Keratinocyte (primary cell): ENCODE measurements around the gene PARL. TPM values are rescaled to one million over a fixed set of nuclear protein-coding genes. Genes with fewer than 3 reads are reported as not detected.
"Not testable (repeated sequence)": the region's sequence is repeated elsewhere in the genome, so short reads cannot be mapped to it uniquely, and the experiment has no call there.

ENCODE experiments used
- DNase-seq: peaks from one replicate; pipeline ENCODE4 v3.0.0-alpha.2; 2011; ENCODE audit warnings: low read depth, missing footprints, low spot score
- FAIRE-seq: peaks from 2 replicates; lab custom pipeline; 2011; peaks lifted over from hg19 to GRCh38; lab: Jason Lieb, UNC
- H2AFZ ChIP-seq: 2 replicates; pipeline ENCODE4 v1.6.0; 2012; ENCODE audit warnings: low read length, control low read depth, inconsistent platforms; ENCODE audit not compliant: control insufficient read depth
- H3K27ac ChIP-seq: 2 replicates; pipeline ENCODE4 v1.5.1; 2011; ENCODE audit warnings: low read length; ENCODE audit not compliant: control insufficient read depth, insufficient read depth
- H3K27me3 ChIP-seq: 3 replicates; pipeline ENCODE4 v1.6.0; 2011; ENCODE audit warnings: low read length; ENCODE audit not compliant: control insufficient read depth, insufficient read depth; ENCODE audit errors: extremely low read depth
- H3K36me3 ChIP-seq, 2 experiments: 2 replicates in 1 of 2; 3 replicates in 1 of 2; pipeline ENCODE4 v1.5.1; 2011; ENCODE audit warnings: low read length in 2 of 2, mild to moderate bottlenecking in 1 of 2; ENCODE audit not compliant: control insufficient read depth in 2 of 2, insufficient read depth in 2 of 2; ENCODE audit errors: extremely low read depth in 1 of 2
- H3K4me1 ChIP-seq: 3 replicates; pipeline ENCODE4 v1.5.1; 2011; ENCODE audit warnings: low read length; ENCODE audit not compliant: control insufficient read depth, insufficient read depth; ENCODE audit errors: extremely low read depth
- H3K4me2 ChIP-seq: 3 replicates; pipeline ENCODE4 v1.6.0; 2011; ENCODE audit warnings: low read depth, low read length; ENCODE audit not compliant: control insufficient read depth, insufficient read depth; ENCODE audit errors: extremely low read depth
- H3K4me3 ChIP-seq, 3 experiments: fragments of 200-600 bp in 1 of 3; sonication (generic) in 1 of 3; 2 replicates in 2 of 3; 3 replicates in 1 of 3; pipeline ENCODE4 v1.5.1; 2011 to 2016; ENCODE audit warnings: low read length in 3 of 3, mild to moderate bottlenecking in 3 of 3, control low read depth in 2 of 3, inconsistent platforms in 1 of 3, low read depth in 1 of 3, mixed read lengths in 1 of 3, mixed run types in 1 of 3, moderate library complexity in 1 of 3; ENCODE audit not compliant: control insufficient read depth in 2 of 3, insufficient read depth in 2 of 3; ENCODE audit errors: extremely low read depth in 1 of 3
- H3K79me2 ChIP-seq: 2 replicates; pipeline ENCODE4 v1.6.0; 2012; ENCODE audit warnings: low read length; ENCODE audit not compliant: control insufficient read depth, insufficient read depth
- H3K9ac ChIP-seq: 3 replicates; pipeline ENCODE4 v1.6.0; 2011; ENCODE audit warnings: low read length; ENCODE audit not compliant: control insufficient read depth, insufficient read depth; ENCODE audit errors: extremely low read depth
- H3K9me1 ChIP-seq: 3 replicates; pipeline ENCODE4 v1.6.0; 2011; ENCODE audit warnings: low read length; ENCODE audit not compliant: control insufficient read depth, insufficient read depth; ENCODE audit errors: extremely low read depth
- H3K9me3 ChIP-seq: 2 replicates; pipeline ENCODE4 v1.5.1; 2012; ENCODE audit warnings: low read depth, low read length; ENCODE audit not compliant: control insufficient read depth
- H4K20me1 ChIP-seq: 3 replicates; pipeline ENCODE4 v1.6.0; 2011; ENCODE audit warnings: low read length; ENCODE audit not compliant: control insufficient read depth, insufficient read depth; ENCODE audit errors: extremely low read depth
- EZH2 ChIP-seq: IDR thresholded peaks from one replicate; pipeline ENCODE4 v1.6.1; 2012; ENCODE audit warnings: inconsistent platforms, mild to moderate bottlenecking, low read length, moderate library complexity
- dilution Hi-C: fragments of 300-500 bp; cut with MboI; formaldehyde crosslinking; loops from one replicate; pipeline ENCODE4 v1.7.0; 2020; ENCODE audit warnings: low sequenced_read_pairs; ENCODE audit not compliant: extremely low pct_ligation_motif_present
- polyA plus RNA-seq, 5 experiments: library from polyadenylated mRNA; depleted of rRNA in 3 of 5; stranded (reverse) in 3 of 5; stranded (forward) in 1 of 5; unstranded in 1 of 5; fragments of >200 nt; gene quantifications; 1 replicate in 1 of 5; 2 replicates in 3 of 5; 3 replicates in 1 of 5; pipeline versions ENCODE4 v1.2.1 to v1.2.3, GENCODE V29; 2011 to 2012; ENCODE audit warnings: missing spikeins in 2 of 5, low read depth in 1 of 5, low replicate concordance in 1 of 5
- TF ChIP-seq, protein P1 (sequence below), 3 experiments: IDR thresholded peaks in 1 of 3; conservative IDR thresholded peaks in 1 of 3; optimal IDR thresholded peaks in 1 of 3; 2 replicates in 2 of 3; 3 replicates in 1 of 3; pipeline versions ENCODE3 to v1.5.1; 2011; ENCODE audit warnings: low read length in 3 of 3, mild to moderate bottlenecking in 3 of 3, moderate library complexity in 2 of 3, control low read depth in 1 of 3, inconsistent platforms in 1 of 3; ENCODE audit not compliant: insufficient read depth in 2 of 3; ENCODE audit errors: extremely low read depth in 1 of 3

The PARL gene
- polyA plus RNA-seq, 1 donor (not counting 4 experiments of a cell fraction or from before 2014, with no cell fraction given), result 68.9 TPM

GRCh38 chr3:183789826-183790225 lies 94.9 kb downstream of the PARL start:
- Histone ChIP-seq H3K4me1 (no peaks in the 10 kb centered on the region), H3K9ac (no peak overlapping the region), H3K79me2 (no peaks in the 10 kb centered on the region), H2AFZ (no peak overlapping the region), H3K4me2 (no peak overlapping the region), H3K4me3 (no peak overlapping the region), H3K9me1 (no peaks in the 10 kb centered on the region), H3K27me3 (no peaks in the 10 kb centered on the region), H3K9me3 (no peaks in the 10 kb centered on the region), H3K27ac (no peak overlapping the region), H4K20me1 (no peaks in the 10 kb centered on the region), H3K36me3 (peaks cover 12 to 18% of the 10 kb centered on the region in 2 experiments)
- TF ChIP-seq, protein P1, sequence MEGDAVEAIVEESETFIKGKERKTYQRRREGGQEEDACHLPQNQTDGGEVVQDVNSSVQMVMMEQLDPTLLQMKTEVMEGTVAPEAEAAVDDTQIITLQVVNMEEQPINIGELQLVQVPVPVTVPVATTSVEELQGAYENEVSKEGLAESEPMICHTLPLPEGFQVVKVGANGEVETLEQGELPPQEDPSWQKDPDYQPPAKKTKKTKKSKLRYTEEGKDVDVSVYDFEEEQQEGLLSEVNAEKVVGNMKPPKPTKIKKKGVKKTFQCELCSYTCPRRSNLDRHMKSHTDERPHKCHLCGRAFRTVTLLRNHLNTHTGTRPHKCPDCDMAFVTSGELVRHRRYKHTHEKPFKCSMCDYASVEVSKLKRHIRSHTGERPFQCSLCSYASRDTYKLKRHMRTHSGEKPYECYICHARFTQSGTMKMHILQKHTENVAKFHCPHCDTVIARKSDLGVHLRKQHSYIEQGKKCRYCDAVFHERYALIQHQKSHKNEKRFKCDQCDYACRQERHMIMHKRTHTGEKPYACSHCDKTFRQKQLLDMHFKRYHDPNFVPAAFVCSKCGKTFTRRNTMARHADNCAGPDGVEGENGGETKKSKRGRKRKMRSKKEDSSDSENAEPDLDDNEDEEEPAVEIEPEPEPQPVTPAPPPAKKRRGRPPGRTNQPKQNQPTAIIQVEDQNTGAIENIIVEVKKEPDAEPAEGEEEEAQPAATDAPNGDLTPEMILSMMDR (optimal IDR thresholded peaks at IDR 0.05 in 1 of 3, IDR thresholded peaks at IDR 0.05 in 1 of 3, conservative IDR thresholded peaks at IDR 0.05 in 1 of 3; ENCODE audit: extremely low read depth in 1 of 3, insufficient read depth in 2 of 3, low read length in 3 of 3), result no peak
- no peak for TF ChIP-seq EZH2
- DNase-seq (no peak), FAIRE-seq (no peak)
- dilution Hi-C loops, result no loop called here

DNA sequence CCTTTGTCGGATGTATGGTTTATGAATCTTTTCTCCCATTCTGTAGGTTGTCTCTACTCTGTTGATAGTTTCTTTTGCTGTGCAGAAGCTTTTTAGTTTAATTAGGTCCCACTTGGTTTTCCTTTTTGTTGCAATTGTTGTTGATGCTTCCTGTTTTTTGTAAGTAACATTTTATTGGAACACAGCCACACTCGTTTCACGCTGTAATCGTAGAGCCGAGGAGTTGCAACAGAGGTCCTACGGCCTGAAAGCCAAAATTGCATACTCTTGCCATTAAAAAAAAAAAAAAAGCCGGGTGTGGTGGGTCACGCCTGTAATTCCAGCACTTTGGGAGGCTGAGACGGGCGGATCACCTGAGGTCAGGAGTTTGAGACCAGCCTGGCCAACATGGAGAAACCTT lies 100.2 kb downstream of the PARL start:
- H3K27me3 ChIP-seq, H3K4me1 ChIP-seq, H3K27ac ChIP-seq, FAIRE-seq, H2AFZ ChIP-seq, H3K9me1 ChIP-seq, H3K9me3 ChIP-seq, H3K79me2 ChIP-seq, DNase-seq, dilution Hi-C loops, H3K4me3 ChIP-seq, H4K20me1 ChIP-seq, H3K9ac ChIP-seq, H3K4me2 ChIP-seq: not testable (repeated sequence)
- peaks cover 12 to 24% of the 10 kb centered on the region in 2 experiments for H3K36me3 ChIP-seq

GRCh38 chr3:183782576-183783276 lies 102.0 kb downstream of the PARL start:
- Histone ChIP-seq H3K27ac (no peak overlapping the region), H3K4me2 (no peak overlapping the region), H3K27me3 (no peaks in the 10 kb centered on the region), H3K4me3 (no peak overlapping the region), H2AFZ (no peak overlapping the region), H3K9me3 (no peaks in the 10 kb centered on the region), H3K4me1 (no peaks in the 10 kb centered on the region), H3K36me3 (peaks cover 14 to 31% of the 10 kb centered on the region in 2 experiments), H3K9me1 (no peaks in the 10 kb centered on the region), H3K79me2 (no peaks in the 10 kb centered on the region), H3K9ac (no peak overlapping the region), H4K20me1 (no peaks in the 10 kb centered on the region)
- dilution Hi-C loops, result no loop called here
- TF ChIP-seq, protein P1 (optimal IDR thresholded peaks at IDR 0.05 in 1 of 3, IDR thresholded peaks at IDR 0.05 in 1 of 3, conservative IDR thresholded peaks at IDR 0.05 in 1 of 3; ENCODE audit: extremely low read depth in 1 of 3, insufficient read depth in 2 of 3, low read length in 3 of 3), result no peak
- TF ChIP-seq EZH2, result no peak
- DNase-seq (no peak), FAIRE-seq (no peak)
